GM12878 (cell line): ENCODE data around the gene BTK. TPM values are rescaled to one million over a fixed set of nuclear protein-coding genes. Genes with fewer than 3 reads are reported as not detected.

Experiments used
- BCLAF1 ChIP-seq: fragments of 450-650 bp; IDR thresholded peaks from 2 replicates; pipeline ENCODE4 v1.6.1; 2017; ENCODE audit warnings: antibody characterized with exemption, mild to moderate bottlenecking, moderate library complexity
- FOS ChIP-seq: IDR thresholded peaks from 3 replicates; pipeline ENCODE4 v1.6.1; 2011; ENCODE audit warnings: borderline replicate concordance; ENCODE audit not compliant: insufficient read length; ENCODE audit errors: extremely low read depth
- GABPA ChIP-seq: IDR thresholded peaks from 2 replicates; pipeline ENCODE4 v1.6.1; 2014; ENCODE audit warnings: antibody characterized with exemption, low read depth, mild to moderate bottlenecking, inconsistent platforms
- GATAD2B ChIP-seq: fragments of 450-650 bp; conservative IDR thresholded peaks from 2 replicates; pipeline ENCODE4 v1.6.1; 2017; ENCODE audit warnings: low read depth, mild to moderate bottlenecking, moderate library complexity
- IKZF1 ChIP-seq: fragments of 450-650 bp; conservative IDR thresholded peaks from 2 replicates; pipeline ENCODE4 v1.6.1; 2017; ENCODE audit warnings: antibody characterized with exemption, mild to moderate bottlenecking
- MXI1 ChIP-seq: fragments of 150-350 bp; IDR thresholded peaks from 2 replicates; pipeline ENCODE4 v1.6.1; 2011; ENCODE audit warnings: low read depth, mild to moderate bottlenecking, inconsistent platforms, low read length, improper control_type of control experiment
- PAX8 ChIP-seq: fragments of 450-650 bp; IDR thresholded peaks from 2 replicates; pipeline ENCODE4 v1.6.1; 2017; ENCODE audit warnings: mild to moderate bottlenecking, moderate library complexity
- TCF3 ChIP-seq: IDR thresholded peaks from 2 replicates; pipeline ENCODE4 v1.6.1; 2012; ENCODE audit warnings: low read depth, mild to moderate bottlenecking, low read length, borderline replicate concordance; ENCODE audit not compliant: insufficient read depth
- WRNIP1 ChIP-seq: IDR thresholded peaks from 2 replicates; pipeline ENCODE4 v1.6.1; 2011; ENCODE audit warnings: low read depth, low read length, improper control_type of control experiment, borderline replicate concordance
- ZBTB40 ChIP-seq: fragments of 450-650 bp; IDR thresholded peaks from 2 replicates; pipeline ENCODE4 v1.6.1; 2016; ENCODE audit warnings: mild to moderate bottlenecking, moderate library complexity, borderline replicate concordance
- ZNF384 ChIP-seq: IDR thresholded peaks from 2 replicates; pipeline ENCODE4 v1.6.1; 2012; ENCODE audit warnings: low read depth, mild to moderate bottlenecking, low read length, improper control_type of control experiment, borderline replicate concordance
- polyA plus RNA-seq, 11 experiments: library from polyadenylated mRNA; depleted of rRNA in 4 of 11; unstranded in 6 of 11; stranded (reverse) in 5 of 11; fragments of >200 nt; fragmentation: Nextera tagmentation in 4 of 11; fragmentation: Illumina TruSeq in 1 of 11; extraction: Ambion mirVana in 4 of 11; extraction: Trizol in 1 of 11; gene quantifications; 1 replicate in 1 of 11; 2 replicates in 10 of 11; pipeline versions ENCODE4 v1.2.1 to v1.2.3, GENCODE V29; 2011 to 2016; ENCODE audit warnings: inconsistent platforms in 2 of 11, missing spikeins in 2 of 11, low read depth in 1 of 11
- total RNA-seq, 4 experiments: library from RNA; depleted of rRNA in 3 of 4; stranded (reverse); fragments of >200 nt in 3 of 4; fragmentation: Illumina TruSeq in 1 of 4; extraction: Trizol in 1 of 4; gene quantifications; 2 replicates each; pipeline versions ENCODE4 v1.2.1 to v1.2.3, GENCODE V29; 2013 to 2021
- TF ChIP-seq, protein P1 (sequence below): fragments of 450-650 bp; IDR thresholded peaks from 2 replicates; pipeline ENCODE4 v1.6.1; 2017; ENCODE audit warnings: borderline replicate concordance
- TF ChIP-seq, protein P2 (sequence below): fragments of 450-650 bp; IDR thresholded peaks from 2 replicates; pipeline ENCODE4 v1.6.1; 2017; ENCODE audit warnings: mild to moderate bottlenecking, low read depth, inconsistent platforms; ENCODE audit not compliant: poor library complexity, severe bottlenecking
- TF ChIP-seq, protein P3 (sequence below): fragments of 450-650 bp; IDR thresholded peaks from 2 replicates; pipeline ENCODE4 v1.6.1; 2018; ENCODE audit warnings: mild to moderate bottlenecking, low read depth, moderate library complexity; ENCODE audit not compliant: partially characterized antibody

Gene BTK
- total and polyA plus RNA-seq, 10 of the 15 experiments (the other 5 are each of a cell fraction or from before 2014, with no cell fraction given) = 24.0 to 154 (median 88.9) TPM

- TF ChIP-seq GABPA = no peak; the same call in 1 of the 2 replicates
- 0 out of 2 replicates have a peak, but pooled peaks have one; percentile 51 for TF ChIP-seq IKZF1
- no peak for TF ChIP-seq ZNF384
- TF ChIP-seq, protein P1, sequence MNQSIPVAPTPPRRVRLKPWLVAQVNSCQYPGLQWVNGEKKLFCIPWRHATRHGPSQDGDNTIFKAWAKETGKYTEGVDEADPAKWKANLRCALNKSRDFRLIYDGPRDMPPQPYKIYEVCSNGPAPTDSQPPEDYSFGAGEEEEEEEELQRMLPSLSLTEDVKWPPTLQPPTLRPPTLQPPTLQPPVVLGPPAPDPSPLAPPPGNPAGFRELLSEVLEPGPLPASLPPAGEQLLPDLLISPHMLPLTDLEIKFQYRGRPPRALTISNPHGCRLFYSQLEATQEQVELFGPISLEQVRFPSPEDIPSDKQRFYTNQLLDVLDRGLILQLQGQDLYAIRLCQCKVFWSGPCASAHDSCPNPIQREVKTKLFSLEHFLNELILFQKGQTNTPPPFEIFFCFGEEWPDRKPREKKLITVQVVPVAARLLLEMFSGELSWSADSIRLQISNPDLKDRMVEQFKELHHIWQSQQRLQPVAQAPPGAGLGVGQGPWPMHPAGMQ = no peak
- TF ChIP-seq MXI1 = peak; percentile 86
- TF ChIP-seq BCLAF1 = no peak
- TF ChIP-seq ZBTB40 = peak; percentile 59; the same call in 1 of the 2 replicates
- TF ChIP-seq, protein P2, sequence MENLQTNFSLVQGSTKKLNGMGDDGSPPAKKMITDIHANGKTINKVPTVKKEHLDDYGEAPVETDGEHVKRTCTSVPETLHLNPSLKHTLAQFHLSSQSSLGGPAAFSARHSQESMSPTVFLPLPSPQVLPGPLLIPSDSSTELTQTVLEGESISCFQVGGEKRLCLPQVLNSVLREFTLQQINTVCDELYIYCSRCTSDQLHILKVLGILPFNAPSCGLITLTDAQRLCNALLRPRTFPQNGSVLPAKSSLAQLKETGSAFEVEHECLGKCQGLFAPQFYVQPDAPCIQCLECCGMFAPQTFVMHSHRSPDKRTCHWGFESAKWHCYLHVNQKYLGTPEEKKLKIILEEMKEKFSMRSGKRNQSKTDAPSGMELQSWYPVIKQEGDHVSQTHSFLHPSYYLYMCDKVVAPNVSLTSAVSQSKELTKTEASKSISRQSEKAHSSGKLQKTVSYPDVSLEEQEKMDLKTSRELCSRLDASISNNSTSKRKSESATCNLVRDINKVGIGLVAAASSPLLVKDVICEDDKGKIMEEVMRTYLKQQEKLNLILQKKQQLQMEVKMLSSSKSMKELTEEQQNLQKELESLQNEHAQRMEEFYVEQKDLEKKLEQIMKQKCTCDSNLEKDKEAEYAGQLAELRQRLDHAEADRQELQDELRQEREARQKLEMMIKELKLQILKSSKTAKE = peak; percentile 67
- no peak for TF ChIP-seq PAX8
- TF ChIP-seq, protein P3, sequence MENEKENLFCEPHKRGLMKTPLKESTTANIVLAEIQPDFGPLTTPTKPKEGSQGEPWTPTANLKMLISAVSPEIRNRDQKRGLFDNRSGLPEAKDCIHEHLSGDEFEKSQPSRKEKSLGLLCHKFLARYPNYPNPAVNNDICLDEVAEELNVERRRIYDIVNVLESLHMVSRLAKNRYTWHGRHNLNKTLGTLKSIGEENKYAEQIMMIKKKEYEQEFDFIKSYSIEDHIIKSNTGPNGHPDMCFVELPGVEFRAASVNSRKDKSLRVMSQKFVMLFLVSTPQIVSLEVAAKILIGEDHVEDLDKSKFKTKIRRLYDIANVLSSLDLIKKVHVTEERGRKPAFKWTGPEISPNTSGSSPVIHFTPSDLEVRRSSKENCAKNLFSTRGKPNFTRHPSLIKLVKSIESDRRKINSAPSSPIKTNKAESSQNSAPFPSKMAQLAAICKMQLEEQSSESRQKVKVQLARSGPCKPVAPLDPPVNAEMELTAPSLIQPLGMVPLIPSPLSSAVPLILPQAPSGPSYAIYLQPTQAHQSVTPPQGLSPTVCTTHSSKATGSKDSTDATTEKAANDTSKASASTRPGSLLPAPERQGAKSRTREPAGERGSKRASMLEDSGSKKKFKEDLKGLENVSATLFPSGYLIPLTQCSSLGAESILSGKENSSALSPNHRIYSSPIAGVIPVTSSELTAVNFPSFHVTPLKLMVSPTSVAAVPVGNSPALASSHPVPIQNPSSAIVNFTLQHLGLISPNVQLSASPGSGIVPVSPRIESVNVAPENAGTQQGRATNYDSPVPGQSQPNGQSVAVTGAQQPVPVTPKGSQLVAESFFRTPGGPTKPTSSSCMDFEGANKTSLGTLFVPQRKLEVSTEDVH = peak; percentile 25
- TF ChIP-seq WRNIP1 = no peak
- no peak for TF ChIP-seq GATAD2B
- no peak for TF ChIP-seq TCF3
- peak; percentile 65 for TF ChIP-seq FOS
Measured at GRCh38 chrX:101407748-101408531, 21.9 kb upstream of the BTK start, which contains the start of the genes GLA and HNRNPH2 (continued).
